K562 (cell line): ENCODE results near the gene FCRLA. TPM values are rescaled to one million over a fixed set of nuclear protein-coding genes. Genes with fewer than 3 reads are reported as not detected.

Experiments used
- BACH1 ChIP-seq: fragments of 200-800 bp; sonication (Bioruptor generic); IDR thresholded peaks from 2 replicates; pipeline ENCODE4 v1.6.1; 2016; ENCODE audit warnings: missing genetic modification characterization, missing compliant biosample characterization
- CBFA2T2 ChIP-seq: fragments of 450-650 bp; conservative IDR thresholded peaks from 2 replicates; pipeline ENCODE4 v1.6.1; 2017; ENCODE audit warnings: mild to moderate bottlenecking
- E2F4 ChIP-seq: sonication (generic); formaldehyde crosslinking; IDR thresholded peaks from 2 replicates; pipeline ENCODE4 v1.8.0; 2022; ENCODE audit warnings: mild to moderate bottlenecking, low read depth, missing genetic modification reagents
- ETS1 ChIP-seq: conservative IDR thresholded peaks from 2 replicates; pipeline ENCODE4 v1.6.1; 2011; ENCODE audit warnings: low read depth, mild to moderate bottlenecking, low read length; ENCODE audit not compliant: control insufficient read depth
- FUS ChIP-seq: fragments of 200-400 bp; formaldehyde crosslinking; optimal IDR thresholded peaks from 2 replicates; pipeline ENCODE3; 2017; ENCODE audit warnings: low read depth, low read length
- LCOR ChIP-seq: sonication (generic); formaldehyde crosslinking; IDR thresholded peaks from 2 replicates; pipeline ENCODE4 v1.8.0; 2022; ENCODE audit warnings: mild to moderate bottlenecking, missing genetic modification reagents
- MTA2 ChIP-seq: fragments of 450-650 bp; IDR thresholded peaks from 2 replicates; pipeline ENCODE4 v1.6.1; 2016; ENCODE audit warnings: low read depth
- MXD1 ChIP-seq: fragments of 250-450 bp; sonication (Bioruptor Pico); IDR thresholded peaks from 2 replicates; pipeline ENCODE4 v1.8.0; 2021; ENCODE audit warnings: borderline replicate concordance, mild to moderate bottlenecking, moderate library complexity; ENCODE audit not compliant: poor library complexity, severe bottlenecking
- NKRF ChIP-seq: fragments of 450-650 bp; IDR thresholded peaks from 2 replicates; pipeline ENCODE4 v1.6.1; 2016; ENCODE audit warnings: borderline replicate concordance
- NRF1 ChIP-seq, 2 experiments: fragments of 450-650 bp; IDR thresholded peaks in 1 of 2; conservative IDR thresholded peaks in 1 of 2; 2 replicates each; pipeline ENCODE4 v1.6.1; 2014; ENCODE audit warnings: mild to moderate bottlenecking in 2 of 2
- PRPF4 ChIP-seq: fragments of 200-400 bp; formaldehyde crosslinking; IDR thresholded peaks from one replicate; pipeline ENCODE4 v1.6.1; 2017; ENCODE audit warnings: low read length, low read depth, mild to moderate bottlenecking; ENCODE audit not compliant: insufficient read depth, poor library complexity, severe bottlenecking
- SIN3B ChIP-seq: fragments of 450-650 bp; IDR thresholded peaks from 2 replicates; pipeline ENCODE4 v1.6.1; 2017; ENCODE audit warnings: low read depth, mild to moderate bottlenecking, moderate library complexity
- SPI1 ChIP-seq: IDR thresholded peaks from 2 replicates; pipeline ENCODE4 v1.6.1; 2011; ENCODE audit warnings: low read depth, low read length, control low read depth, borderline replicate concordance
- TAF9B ChIP-seq: fragments of 450-650 bp; IDR thresholded peaks from 2 replicates; pipeline ENCODE4 v1.6.1; 2018; ENCODE audit warnings: mild to moderate bottlenecking; ENCODE audit not compliant: partially characterized antibody
- TCF15 ChIP-seq: fragments of 250-450 bp; sonication (Bioruptor Pico); IDR thresholded peaks from 2 replicates; pipeline ENCODE4 v1.8.0; 2022; ENCODE audit warnings: moderate library complexity, mild to moderate bottlenecking, inconsistent platforms
- TCF7L2 ChIP-seq: fragments of 150-350 bp; IDR thresholded peaks from 2 replicates; pipeline ENCODE4 v1.6.1; 2016; ENCODE audit warnings: low read depth, mild to moderate bottlenecking, low read length, moderate library complexity
- TRIM24 ChIP-seq, 2 experiments: fragments of 450-650 bp; IDR thresholded peaks; 2 replicates each; pipeline ENCODE4 v1.6.1; 2016
- TRIM28 ChIP-seq: fragments of 450-650 bp; IDR thresholded peaks from 2 replicates; pipeline ENCODE4 v1.6.1; 2017
- ZNF511 ChIP-seq: sonication (generic); formaldehyde crosslinking; IDR thresholded peaks from 2 replicates; pipeline ENCODE4 v1.8.0; 2022; ENCODE audit warnings: mild to moderate bottlenecking, missing genetic modification reagents
- ZNF57 ChIP-seq: fragments of 450-650 bp; formaldehyde crosslinking; IDR thresholded peaks from 2 replicates; pipeline ENCODE4 v1.4.0; 2020; ENCODE audit warnings: mild to moderate bottlenecking, moderate library complexity
- ZNF696 ChIP-seq: fragments of 250-450 bp; sonication (Bioruptor Pico); conservative IDR thresholded peaks from 2 replicates; pipeline ENCODE4 v1.4.0; 2020; ENCODE audit warnings: mild to moderate bottlenecking, moderate library complexity
- polyA plus RNA-seq, 8 experiments: library from polyadenylated mRNA; depleted of rRNA in 4 of 8; stranded (reverse) in 5 of 8; unstranded in 3 of 8; fragments of >200 nt; fragmentation: Nextera tagmentation in 2 of 8; fragmentation: Illumina TruSeq in 1 of 8; extraction: Ambion mirVana in 2 of 8; extraction: Trizol in 1 of 8; gene quantifications; 2 replicates each; pipeline versions ENCODE4 v1.2.1 to v1.2.3, GENCODE V29; 2011 to 2014; ENCODE audit warnings: inconsistent platforms in 1 of 8, missing spikeins in 1 of 8
- total RNA-seq, 7 experiments: library from RNA; depleted of rRNA in 6 of 7; stranded (reverse); fragments of >200 nt in 6 of 7; fragmentation: Illumina TruSeq in 2 of 7; extraction: Trizol in 2 of 7; gene quantifications; 2 replicates each; pipeline versions ENCODE4 v1.2.1 to v1.2.3, GENCODE V29; 2011 to 2021; ENCODE audit warnings: low replicate concordance in 1 of 7

FCRLA gene
- total and polyA plus RNA-seq, 9 of the 15 experiments (the other 6 are each of a cell fraction or from before 2014, with no cell fraction given): 0.09 to 0.84 (median 0.44) TPM

- TF ChIP-seq TCF15 (CRISPR knock-in tag): no peak
- TF ChIP-seq MTA2: no peak
- peak; percentile 92 for TF ChIP-seq LCOR (CRISPR knock-in tag)
- no peak; the same call in 1 of the 2 replicates for TF ChIP-seq TRIM28
- 0 out of 4 replicates have a peak, but pooled peaks of 1 of the 2 experiments have one; percentile 9 for TF ChIP-seq TRIM24 (IDR thresholded peaks at IDR 0.05)
- TF ChIP-seq E2F4 (CRISPR knock-in tag): no peak
- peak; percentile 53 for TF ChIP-seq ETS1
- no peak for TF ChIP-seq ZNF57 (CRISPR knock-in tag)
- TF ChIP-seq ZNF696: no peak
- TF ChIP-seq NRF1 (conservative IDR thresholded peaks at IDR 0.05 in 1 of 2, IDR thresholded peaks at IDR 0.05 in 1 of 2): peak; percentile 37 to 56; a peak in 3 of 4 replicates
- 0 out of 2 replicates have a peak, but pooled peaks have one; percentile 38 for TF ChIP-seq TCF7L2
- TF ChIP-seq SIN3B: peak; percentile 58; the same call in 1 of the 2 replicates
- TF ChIP-seq SPI1: no peak
- TF ChIP-seq MXD1: peak; percentile 79
- TF ChIP-seq CBFA2T2: no peak
- TF ChIP-seq PRPF4: no peak
- peak; percentile 75 for TF ChIP-seq TAF9B
- no peak for TF ChIP-seq FUS
- no peak for TF ChIP-seq BACH1
- peak; percentile 62; the same call in 1 of the 2 replicates for TF ChIP-seq ZNF511 (CRISPR knock-in tag)
- TF ChIP-seq NKRF: peak; percentile 95
These were observed 42.7 kb downstream of the FCRLA start, which contains the start of gene DUSP12 (continued) for GRCh38 chr1:161749509-161750407.
